HG03378 (cell line): ENCODE measurements around the gene NINJ2.

Experiments used
- ATAC-seq: cut with Tn5 transposase; IDR thresholded peaks from one replicate; pipeline ENCODE4 v1.9.1; 2021; ENCODE audit warnings: mild to moderate bottlenecking, moderate library complexity; ENCODE audit not compliant: unreplicated experiment

Gene NINJ2

GRCh38 chr12:536751-537245 is 126.4 kb downstream of the NINJ2 start:
- no peak for ATAC-seq

- no peak for ATAC-seq
These were observed 127.8 kb downstream of the NINJ2 start for GRCh38 chr12:535396-535795.

- ATAC-seq = no peak
These were observed 129.0 kb downstream of the NINJ2 start for GRCh38 chr12:534216-534615.

GRCh38 chr12:533718-534117 is 129.5 kb downstream of the NINJ2 start:
- ATAC-seq = no peak

- ATAC-seq = no peak
These were observed 130.2 kb downstream of the NINJ2 start for GRCh38 chr12:532908-533565.

- ATAC-seq = no peak
These were observed 131.2 kb downstream of the NINJ2 start for GRCh38 chr12:531951-532585.

- no peak for ATAC-seq
These were observed 132.4 kb downstream of the NINJ2 start for GRCh38 chr12:530821-531220.

- no peak for ATAC-seq
These were observed 132.9 kb downstream of the NINJ2 start for GRCh38 chr12:530308-530707.

- ATAC-seq = no peak
These were observed 135.5 kb downstream of the NINJ2 start for GRCh38 chr12:527729-528128.

- ATAC-seq = no peak
These were observed 136.0 kb downstream of the NINJ2 start for GRCh38 chr12:527241-527640.

GRCh38 chr12:526089-526488 is 137.2 kb downstream of the NINJ2 start:
- ATAC-seq = no peak

- ATAC-seq = no peak
These were observed 138.9 kb downstream of the NINJ2 start for GRCh38 chr12:524167-524951.

- no peak for ATAC-seq
These were observed 140.4 kb downstream of the NINJ2 start for GRCh38 chr12:522692-523378.

- ATAC-seq = no peak
These were observed 143.1 kb downstream of the NINJ2 start for GRCh38 chr12:520119-520518.

- ATAC-seq = no peak
These were observed 145.7 kb downstream of the NINJ2 start for GRCh38 chr12:517538-517937.
